PC-9 (cell line): ENCODE results near the gene LIPN. TPM values are rescaled to one million over a fixed set of nuclear protein-coding genes. Genes with fewer than 3 reads are reported as not detected.

Source experiments
- BruUV-seq: library from RNA; stranded (reverse); fragments of 400-500 nt; replicated peaks from 2 replicates; lab custom pipeline; 2021; lab: Mats Ljungman, UMichigan
- CTCF ChIA-PET: fragments of 300-600 bp; sonication (Branson Sonifier 250); formaldehyde crosslinking; loops from one replicate; lab custom pipeline; 2022; ENCODE audit warnings: antibody characterized with exemption; lab: Charles Lee
- POLR2A ChIA-PET: fragments of 300-600 bp; sonication (Branson Sonifier 250); formaldehyde crosslinking; loops from one replicate; lab custom pipeline; 2022; ENCODE audit warnings: antibody characterized with exemption; ENCODE audit not compliant: unreplicated experiment; lab: Charles Lee
- DNase-seq, 2 experiments: peaks; one replicate each; pipeline versions ENCODE4 v3.0.0 to v3.0.0-alpha.2; 2015 to 2022; ENCODE audit warnings: mixed read lengths in 1 of 2
- H2AFZ ChIP-seq: fragments of 200-600 bp; sonication (generic); 2 replicates; pipeline ENCODE4 v1.8.1; 2017; ENCODE audit warnings: antibody characterized with exemption
- H3F3A ChIP-seq: fragments of 200-600 bp; sonication (generic); 2 replicates; pipeline ENCODE4 v1.8.1; 2017; ENCODE audit warnings: antibody characterized with exemption, mild to moderate bottlenecking, low read depth; ENCODE audit not compliant: insufficient read depth
- H3K27ac ChIP-seq: fragments of 200-600 bp; sonication (generic); 2 replicates; pipeline ENCODE4 v1.6.1; 2016; ENCODE audit warnings: mixed run types
- H3K27me3 ChIP-seq: fragments of 200-600 bp; sonication (generic); 2 replicates; pipeline ENCODE4 v1.6.1; 2016; ENCODE audit warnings: low read depth, mixed run types; ENCODE audit not compliant: insufficient read depth
- H3K36me3 ChIP-seq: fragments of 200-600 bp; sonication (generic); 2 replicates; pipeline ENCODE4 v1.6.1; 2016; ENCODE audit warnings: low read depth, mixed run types
- H3K4me1 ChIP-seq: fragments of 200-600 bp; sonication (generic); replicated peaks from 2 replicates; pipeline ENCODE4 v1.6.1; 2016; ENCODE audit warnings: mixed run types; ENCODE audit not compliant: insufficient read depth
- H3K4me2 ChIP-seq: fragments of 200-600 bp; sonication (generic); 2 replicates; pipeline ENCODE4 v1.6.1; 2017; ENCODE audit warnings: mixed run types
- H3K4me3 ChIP-seq: fragments of 200-600 bp; sonication (generic); 2 replicates; pipeline ENCODE4 v1.6.1; 2016; ENCODE audit warnings: mixed run types
- H3K79me2 ChIP-seq: fragments of 200-600 bp; sonication (generic); 2 replicates; pipeline ENCODE4 v1.6.1; 2017; ENCODE audit warnings: low read depth, mixed run types
- H3K9me2 ChIP-seq: fragments of 200-600 bp; sonication (generic); 2 replicates; pipeline ENCODE4 v1.8.1; 2017; ENCODE audit warnings: mild to moderate bottlenecking; ENCODE audit not compliant: insufficient read depth
- H3K9me3 ChIP-seq: fragments of 200-600 bp; sonication (generic); 2 replicates; pipeline ENCODE4 v1.8.1; 2016; ENCODE audit warnings: low read depth; ENCODE audit not compliant: insufficient read depth
- H4K20me1 ChIP-seq: fragments of 200-600 bp; sonication (generic); 2 replicates; pipeline ENCODE4 v1.8.1; 2017; ENCODE audit not compliant: insufficient read depth
- CTCF ChIP-seq: fragments of 200-600 bp; sonication (generic); conservative IDR thresholded peaks from 2 replicates; pipeline ENCODE4 v1.6.1; 2017; ENCODE audit warnings: mixed run types, antibody characterized with exemption, mild to moderate bottlenecking, moderate library complexity
- EZH2 ChIP-seq: fragments of 200-600 bp; sonication (generic); IDR thresholded peaks from 2 replicates; pipeline ENCODE4 v1.8.0; 2017; ENCODE audit warnings: antibody characterized with exemption, low read depth
- intact Hi-C: fragments of 100-400 bp; cut with micrococcal nuclease; formaldehyde crosslinking; loops from one replicate; pipeline ENCODE4 v1.10.0; 2022; ENCODE audit not compliant: unreplicated experiment
- total RNA-seq: library from RNA; stranded (reverse); gene quantifications from 2 replicates; pipeline ENCODE4 v1.2.3, GENCODE V29; 2021

LIPN gene
- total RNA-seq, 1 experiment from 2014 or later: not detected

GRCh38 chr10:88820748-88821401, 61.1 kb downstream of the LIPN start:
- Histone ChIP-seq H3K36me3 (no peaks in the 10 kb centered on the region), H3K79me2 (no peaks in the 10 kb centered on the region), H3K9me2 (no peaks in the 10 kb centered on the region), H3K27me3 (no peaks in the 10 kb centered on the region), H4K20me1 (no peaks in the 10 kb centered on the region), H3K4me2 (no peak overlapping the region), H3K9me3 (no peaks in the 10 kb centered on the region), H3F3A (no peaks in the 10 kb centered on the region), H2AFZ (no peak overlapping the region), H3K27ac (0 out of 2 replicates have a peak overlapping the region, but pooled peaks have one; percentile 26), H3K4me1 (no peaks in the 10 kb centered on the region), H3K4me3 (no peak overlapping the region)
- no peak for TF ChIP-seq EZH2
- TF ChIP-seq CTCF: no peak
- BruUV-seq: no TSS peak
- DNase-seq: no peak
- ChIA-PET POLR2A (interaction anchor here (0.6 kb wide), 2 partner anchors 304 to 1983 kb away, joined by 3 to 8 read pairs; no protein-coding TSS in a partner anchor), CTCF (interaction anchor here (0.6 kb wide), 1 partner anchor 233 kb away, joined by 8 read pairs; no protein-coding TSS in a partner anchor)
- intact Hi-C loops: no loop called here

GRCh38 chr10:88826388-88826787, 66.6 kb downstream of the LIPN start:
- no TSS peak for BruUV-seq

GRCh38 chr10:88827671-88828070, 67.9 kb downstream of the LIPN start:
- CTCF ChIA-PET: no interaction called here
- no peaks in the 10 kb centered on the region for H3K79me2 ChIP-seq
- no peaks in the 10 kb centered on the region for H3F3A ChIP-seq
- no peaks in the 10 kb centered on the region for H3K9me3 ChIP-seq
- H2AFZ ChIP-seq: no peak overlapping the region
- H3K4me2 ChIP-seq: no peak overlapping the region
- no TSS peak for BruUV-seq
- DNase-seq: no peak
- POLR2A ChIA-PET: no interaction called here
- TF ChIP-seq CTCF (no peak), EZH2 (no peak)
- H3K4me1 ChIP-seq: peaks cover 8% of the 10 kb centered on the region
- intact Hi-C loops: no loop called here
- H3K27me3 ChIP-seq: no peaks in the 10 kb centered on the region
- no peak overlapping the region for H3K27ac ChIP-seq
- H3K9me2 ChIP-seq: no peaks in the 10 kb centered on the region
- no peak overlapping the region for H3K4me3 ChIP-seq
- no peaks in the 10 kb centered on the region for H4K20me1 ChIP-seq
- 0 out of 2 replicates have a peak, but pooled peaks cover 4% of the 10 kb centered on the region for H3K36me3 ChIP-seq

More at GRCh38 chr10:88826388-88826787, 66.6 kb downstream of the LIPN start:
- Histone ChIP-seq H3K36me3 (0 out of 2 replicates have a peak, but pooled peaks cover 4% of the 10 kb centered on the region), H3K4me3 (no peak overlapping the region), H3K9me3 (no peaks in the 10 kb centered on the region), H4K20me1 (no peaks in the 10 kb centered on the region), H3K4me1 (peaks cover 8% of the 10 kb centered on the region), H3K79me2 (no peaks in the 10 kb centered on the region), H3F3A (no peaks in the 10 kb centered on the region), H3K9me2 (no peaks in the 10 kb centered on the region), H3K4me2 (no peak overlapping the region), H3K27me3 (no peaks in the 10 kb centered on the region), H2AFZ (no peak overlapping the region), H3K27ac (no peak overlapping the region)
- TF ChIP-seq EZH2 (no peak), CTCF (no peak)
- no peak for DNase-seq
- intact Hi-C loops: no loop called here
- ChIA-PET CTCF (no interaction called here), POLR2A (no interaction called here)
